Keratinocyte (primary cell): ENCODE results near the gene GCHFR. TPM values are rescaled to one million over a fixed set of nuclear protein-coding genes. Genes with fewer than 3 reads are reported as not detected.

ENCODE experiments used
- DNase-seq: peaks from one replicate; pipeline ENCODE4 v3.0.0-alpha.2; 2011; ENCODE audit warnings: low read depth, missing footprints, low spot score
- FAIRE-seq: peaks from 2 replicates; lab custom pipeline; 2011; peaks lifted over from hg19 to GRCh38; lab: Jason Lieb, UNC
- H2AFZ ChIP-seq: 2 replicates; pipeline ENCODE4 v1.6.0; 2012; ENCODE audit warnings: low read length, control low read depth, inconsistent platforms; ENCODE audit not compliant: control insufficient read depth
- H3K27ac ChIP-seq: 2 replicates; pipeline ENCODE4 v1.5.1; 2011; ENCODE audit warnings: low read length; ENCODE audit not compliant: control insufficient read depth, insufficient read depth
- H3K27me3 ChIP-seq: 3 replicates; pipeline ENCODE4 v1.6.0; 2011; ENCODE audit warnings: low read length; ENCODE audit not compliant: control insufficient read depth, insufficient read depth; ENCODE audit errors: extremely low read depth
- H3K36me3 ChIP-seq, 2 experiments: 2 replicates in 1 of 2; 3 replicates in 1 of 2; pipeline ENCODE4 v1.5.1; 2011; ENCODE audit warnings: low read length in 2 of 2, mild to moderate bottlenecking in 1 of 2; ENCODE audit not compliant: control insufficient read depth in 2 of 2, insufficient read depth in 2 of 2; ENCODE audit errors: extremely low read depth in 1 of 2
- H3K4me1 ChIP-seq: 3 replicates; pipeline ENCODE4 v1.5.1; 2011; ENCODE audit warnings: low read length; ENCODE audit not compliant: control insufficient read depth, insufficient read depth; ENCODE audit errors: extremely low read depth
- H3K4me2 ChIP-seq: 3 replicates; pipeline ENCODE4 v1.6.0; 2011; ENCODE audit warnings: low read depth, low read length; ENCODE audit not compliant: control insufficient read depth, insufficient read depth; ENCODE audit errors: extremely low read depth
- H3K4me3 ChIP-seq, 3 experiments: fragments of 200-600 bp in 1 of 3; sonication (generic) in 1 of 3; 2 replicates in 2 of 3; 3 replicates in 1 of 3; pipeline ENCODE4 v1.5.1; 2011 to 2016; ENCODE audit warnings: low read length in 3 of 3, mild to moderate bottlenecking in 3 of 3, control low read depth in 2 of 3, inconsistent platforms in 1 of 3, low read depth in 1 of 3, mixed read lengths in 1 of 3, mixed run types in 1 of 3, moderate library complexity in 1 of 3; ENCODE audit not compliant: control insufficient read depth in 2 of 3, insufficient read depth in 2 of 3; ENCODE audit errors: extremely low read depth in 1 of 3
- H3K79me2 ChIP-seq: 2 replicates; pipeline ENCODE4 v1.6.0; 2012; ENCODE audit warnings: low read length; ENCODE audit not compliant: control insufficient read depth, insufficient read depth
- H3K9ac ChIP-seq: 3 replicates; pipeline ENCODE4 v1.6.0; 2011; ENCODE audit warnings: low read length; ENCODE audit not compliant: control insufficient read depth, insufficient read depth; ENCODE audit errors: extremely low read depth
- H3K9me1 ChIP-seq: 3 replicates; pipeline ENCODE4 v1.6.0; 2011; ENCODE audit warnings: low read length; ENCODE audit not compliant: control insufficient read depth, insufficient read depth; ENCODE audit errors: extremely low read depth
- H3K9me3 ChIP-seq: 2 replicates; pipeline ENCODE4 v1.5.1; 2012; ENCODE audit warnings: low read depth, low read length; ENCODE audit not compliant: control insufficient read depth
- H4K20me1 ChIP-seq: 3 replicates; pipeline ENCODE4 v1.6.0; 2011; ENCODE audit warnings: low read length; ENCODE audit not compliant: control insufficient read depth, insufficient read depth; ENCODE audit errors: extremely low read depth
- CTCF ChIP-seq, 3 experiments: IDR thresholded peaks in 1 of 3; conservative IDR thresholded peaks in 1 of 3; optimal IDR thresholded peaks in 1 of 3; 2 replicates in 2 of 3; 3 replicates in 1 of 3; pipeline versions ENCODE3 to v1.5.1; 2011; ENCODE audit warnings: low read length in 3 of 3, mild to moderate bottlenecking in 3 of 3, moderate library complexity in 2 of 3, control low read depth in 1 of 3, inconsistent platforms in 1 of 3; ENCODE audit not compliant: insufficient read depth in 2 of 3; ENCODE audit errors: extremely low read depth in 1 of 3
- EZH2 ChIP-seq: IDR thresholded peaks from one replicate; pipeline ENCODE4 v1.6.1; 2012; ENCODE audit warnings: inconsistent platforms, mild to moderate bottlenecking, low read length, moderate library complexity
- dilution Hi-C: fragments of 300-500 bp; cut with MboI; formaldehyde crosslinking; loops from one replicate; pipeline ENCODE4 v1.7.0; 2020; ENCODE audit warnings: low sequenced_read_pairs; ENCODE audit not compliant: extremely low pct_ligation_motif_present
- polyA plus RNA-seq, 5 experiments: library from polyadenylated mRNA; depleted of rRNA in 3 of 5; stranded (reverse) in 3 of 5; stranded (forward) in 1 of 5; unstranded in 1 of 5; fragments of >200 nt; gene quantifications; 1 replicate in 1 of 5; 2 replicates in 3 of 5; 3 replicates in 1 of 5; pipeline versions ENCODE4 v1.2.1 to v1.2.3, GENCODE V29; 2011 to 2012; ENCODE audit warnings: missing spikeins in 2 of 5, low read depth in 1 of 5, low replicate concordance in 1 of 5

GCHFR gene
- polyA plus RNA-seq, 1 donor (not counting 4 experiments of a cell fraction or from before 2014, with no cell fraction given), result 2.7 TPM

GRCh38 chr15:40747685-40748631, 15.9 kb upstream of the GCHFR start:
- H3K27me3 ChIP-seq, result no peaks in the 10 kb centered on the region
- H3K36me3 ChIP-seq, result peaks cover 28 to 65% of the 10 kb centered on the region in 2 experiments

GRCh38 chr15:40749151-40749630, 14.7 kb upstream of the GCHFR start:
- no peaks in the 10 kb centered on the region for H3K9me3 ChIP-seq
- H3K9ac ChIP-seq, result no peak overlapping the region
- no peak overlapping the region for H3K4me2 ChIP-seq
- no peak overlapping the region for H3K4me3 ChIP-seq
- dilution Hi-C loops, result no loop called here
- TF ChIP-seq EZH2 (no peak), CTCF (optimal IDR thresholded peaks at IDR 0.05 in 1 of 3, IDR thresholded peaks at IDR 0.05 in 1 of 3, conservative IDR thresholded peaks at IDR 0.05 in 1 of 3; ENCODE audit: extremely low read depth in 1 of 3, insufficient read depth in 2 of 3, low read length in 3 of 3) (no peak)
- no peak overlapping the region for H2AFZ ChIP-seq
- no peaks in the 10 kb centered on the region for H3K9me1 ChIP-seq
- H3K27me3 ChIP-seq, result no peaks in the 10 kb centered on the region
- FAIRE-seq (no peak), DNase-seq (no peak)
- peaks cover 23 to 57% of the 10 kb centered on the region in 2 experiments for H3K36me3 ChIP-seq
- peaks cover 11% of the 10 kb centered on the region for H3K4me1 ChIP-seq
- H3K79me2 ChIP-seq, result peaks cover 27% of the 10 kb centered on the region
- H4K20me1 ChIP-seq, result no peaks in the 10 kb centered on the region
- no peak overlapping the region for H3K27ac ChIP-seq

More at GRCh38 chr15:40747685-40748631, 15.9 kb upstream of the GCHFR start:
- H3K4me1 ChIP-seq, result peaks cover 12% of the 10 kb centered on the region
- DNase-seq (no peak), FAIRE-seq (no peak)
- H3K9me3 ChIP-seq, result no peaks in the 10 kb centered on the region
- no peaks in the 10 kb centered on the region for H4K20me1 ChIP-seq
- no peaks in the 10 kb centered on the region for H3K9me1 ChIP-seq
- dilution Hi-C loops, result no loop called here
- no peak overlapping the region for H2AFZ ChIP-seq
- no peak overlapping the region for H3K4me2 ChIP-seq
- H3K79me2 ChIP-seq, result peaks cover 16% of the 10 kb centered on the region
- TF ChIP-seq CTCF (optimal IDR thresholded peaks at IDR 0.05 in 1 of 3, IDR thresholded peaks at IDR 0.05 in 1 of 3, conservative IDR thresholded peaks at IDR 0.05 in 1 of 3; ENCODE audit: extremely low read depth in 1 of 3, insufficient read depth in 2 of 3, low read length in 3 of 3) (no peak), EZH2 (no peak)
- no peak overlapping the region for H3K27ac ChIP-seq
- H3K4me3 ChIP-seq, result no peak overlapping the region
- no peak overlapping the region for H3K9ac ChIP-seq
